Activated naive CD4-positive, alpha-beta T cell treated with anti-CD3 and anti-CD28 coated beads, Interleukin-2, amount 10 ng/mL, durations not matched to agents 7 days and 5 days (primary cell): ENCODE measurements around the gene PSME3.
"Not testable (repeated sequence)": the region's sequence is repeated elsewhere in the genome, so short reads cannot be mapped to it uniquely, and the experiment has no call there.

ENCODE experiments used
- CTCF ChIA-PET: fragments of 350-600 bp; sonication (Branson Sonifier 250); formaldehyde crosslinking; loops from one replicate; lab custom pipeline; 2021; ENCODE audit warnings: antibody characterized with exemption; lab: Charles Lee
- DNase-seq: peaks from one replicate; pipeline ENCODE4 v3.0.0-alpha.2; 2020
- H3K27ac Mint-ChIP-seq: one replicate; pipeline ENCODE4 v1.8.0; 2021; ENCODE audit warnings: mild to moderate bottlenecking, moderate library complexity, mixed read lengths
- H3K27me3 Mint-ChIP-seq: one replicate; pipeline ENCODE4 v1.8.0; 2021; ENCODE audit warnings: mild to moderate bottlenecking, mixed read lengths
- H3K36me3 Mint-ChIP-seq: one replicate; pipeline ENCODE4 v1.8.0; 2021; ENCODE audit warnings: mixed read lengths
- H3K4me1 Mint-ChIP-seq: one replicate; pipeline ENCODE4 v1.8.0; 2021; ENCODE audit warnings: mixed read lengths
- H3K4me3 Mint-ChIP-seq: one replicate; pipeline ENCODE4 v1.8.0; 2021; ENCODE audit warnings: mild to moderate bottlenecking, moderate library complexity, mixed read lengths
- H3K9me3 Mint-ChIP-seq: one replicate; pipeline ENCODE4 v1.8.0; 2021; ENCODE audit warnings: mixed read lengths

PSME3 gene

GRCh38 chr17:42866631-42867575 is 33.7 kb downstream of the PSME3 start:
- CTCF ChIA-PET: no interaction called here
- H3K4me1 Mint-ChIP-seq: no peaks in the 10 kb centered on the region
- H3K27me3 Mint-ChIP-seq: peaks cover 32% of the 10 kb centered on the region
- no peak for DNase-seq
- H3K9me3 Mint-ChIP-seq: peaks cover 3% of the 10 kb centered on the region
- H3K36me3 Mint-ChIP-seq: no peaks in the 10 kb centered on the region
- H3K4me3 Mint-ChIP-seq: no peak overlapping the region
- no peak overlapping the region for H3K27ac Mint-ChIP-seq

- H3K36me3 Mint-ChIP-seq, H3K4me3 Mint-ChIP-seq, H3K4me1 Mint-ChIP-seq, H3K9me3 Mint-ChIP-seq, H3K27ac Mint-ChIP-seq, CTCF ChIA-PET, DNase-seq: not testable (repeated sequence)
- peaks cover 32% of the 10 kb centered on the region for H3K27me3 Mint-ChIP-seq
These were observed 34.6 kb downstream of the PSME3 start for GRCh38 chr17:42867694-42868261.

- Mint-ChIP-seq H3K4me3 (no peak overlapping the region), H3K27me3 (peaks cover 37% of the 10 kb centered on the region), H3K27ac (no peak overlapping the region), H3K4me1 (no peaks in the 10 kb centered on the region), H3K36me3 (no peaks in the 10 kb centered on the region), H3K9me3 (peaks cover 3% of the 10 kb centered on the region)
- CTCF ChIA-PET: no interaction called here
- no peak for DNase-seq
These were observed 35.1 kb downstream of the PSME3 start for GRCh38 chr17:42868338-42868737.

GRCh38 chr17:42871647-42872046 is 38.5 kb downstream of the PSME3 start:
- H3K4me3 Mint-ChIP-seq: no peak overlapping the region
- H3K36me3 Mint-ChIP-seq: no peaks in the 10 kb centered on the region

DNA sequence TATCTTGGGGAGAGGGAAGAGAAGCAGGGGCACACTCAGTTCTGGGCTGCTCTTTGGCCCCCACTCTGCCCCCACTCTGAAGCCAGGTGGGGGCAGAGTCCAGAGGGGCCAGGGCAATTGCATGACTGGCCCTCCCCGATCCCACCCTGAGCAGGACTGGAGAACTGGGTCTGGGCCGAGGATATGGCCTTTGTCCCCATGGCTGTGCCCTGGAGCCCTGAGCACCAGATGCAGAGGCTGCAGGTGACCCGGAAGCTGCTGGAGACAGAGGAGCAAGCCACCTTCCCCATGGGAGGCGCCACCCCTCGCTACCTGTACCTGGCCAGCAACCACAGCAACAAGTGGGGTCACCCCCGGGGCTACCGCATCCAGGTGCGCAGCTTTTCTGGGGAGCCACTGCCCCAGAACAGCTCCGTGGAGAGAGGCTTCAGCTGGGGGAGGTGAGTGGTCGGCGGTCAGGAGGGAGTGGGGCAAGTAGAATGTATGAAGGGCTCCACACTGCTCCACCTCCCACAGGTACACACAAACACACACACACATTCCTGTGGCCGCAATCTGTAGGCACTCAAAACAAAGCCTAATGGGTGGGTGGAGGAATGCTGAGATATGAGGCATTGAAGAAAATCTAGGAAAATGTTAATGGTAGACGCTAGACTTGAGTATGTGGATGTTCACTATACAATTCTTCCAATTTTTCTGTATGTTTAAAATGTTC is 39.2 kb downstream of the PSME3 start:
- Mint-ChIP-seq H3K9me3 (peaks cover 3% of the 10 kb centered on the region), H3K27me3 (peaks cover 21% of the 10 kb centered on the region), H3K4me1 (no peaks in the 10 kb centered on the region), H3K27ac (no peak overlapping the region), H3K4me3 (no peak overlapping the region), H3K36me3 (no peaks in the 10 kb centered on the region)
- CTCF ChIA-PET: interaction anchor here (0.5 kb wide), 1 partner anchor 25 kb away, joined by 3 read pairs; no protein-coding TSS in a partner anchor
- DNase-seq: no peak

More at GRCh38 chr17:42871647-42872046, 38.5 kb downstream of the PSME3 start:
- Mint-ChIP-seq H3K27ac (no peak overlapping the region), H3K27me3 (peaks cover 21% of the 10 kb centered on the region), H3K9me3 (peaks cover 3% of the 10 kb centered on the region), H3K4me1 (no peaks in the 10 kb centered on the region)
- CTCF ChIA-PET: no interaction called here
- DNase-seq: no peak

DNA sequence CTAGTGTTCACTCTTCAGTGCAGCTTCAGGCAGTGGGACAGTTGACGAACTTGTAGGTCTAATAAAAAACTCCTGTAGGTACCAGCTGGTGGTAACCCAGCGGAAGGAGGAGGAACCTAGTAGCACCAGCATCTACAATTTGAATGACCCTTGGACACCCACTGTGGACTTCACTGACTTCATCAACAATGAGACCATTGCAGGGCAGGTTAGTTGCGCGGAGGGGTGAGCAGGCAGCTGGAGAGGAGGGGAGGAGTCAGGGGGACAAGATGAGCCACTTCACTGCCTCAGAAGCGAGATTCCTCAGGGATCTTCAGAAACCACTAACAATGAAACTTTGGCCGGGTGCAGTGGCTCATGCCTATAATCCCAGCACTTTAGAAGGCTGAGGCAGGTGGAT is 40.1 kb downstream of the PSME3 start:
- CTCF ChIA-PET: no interaction called here
- Mint-ChIP-seq H3K27me3 (peaks cover 30% of the 10 kb centered on the region), H3K36me3 (no peaks in the 10 kb centered on the region), H3K4me3 (no peak overlapping the region), H3K27ac (no peak overlapping the region), H3K4me1 (no peaks in the 10 kb centered on the region), H3K9me3 (peaks cover 3% of the 10 kb centered on the region)
- DNase-seq: no peak

GRCh38 chr17:42873932-42874695 is 40.9 kb downstream of the PSME3 start:
- H3K4me3 Mint-ChIP-seq, DNase-seq, H3K27ac Mint-ChIP-seq, CTCF ChIA-PET, H3K4me1 Mint-ChIP-seq, H3K36me3 Mint-ChIP-seq, H3K9me3 Mint-ChIP-seq: not testable (repeated sequence)
- peaks cover 35% of the 10 kb centered on the region for H3K27me3 Mint-ChIP-seq

GRCh38 chr17:42877037-42877436 is 43.8 kb downstream of the PSME3 start:
- Mint-ChIP-seq H3K27me3 (peaks cover 39% of the 10 kb centered on the region), H3K4me3 (no peak overlapping the region), H3K9me3 (no peaks in the 10 kb centered on the region), H3K4me1 (no peaks in the 10 kb centered on the region), H3K36me3 (no peaks in the 10 kb centered on the region), H3K27ac (no peak overlapping the region)
- CTCF ChIA-PET: no interaction called here
- DNase-seq: no peak

GRCh38 chr17:42878123-42878880 is 45.1 kb downstream of the PSME3 start:
- Mint-ChIP-seq H3K4me1 (no peaks in the 10 kb centered on the region), H3K4me3 (no peak overlapping the region), H3K9me3 (no peaks in the 10 kb centered on the region), H3K27me3 (peaks cover 38% of the 10 kb centered on the region), H3K36me3 (no peaks in the 10 kb centered on the region), H3K27ac (no peak overlapping the region)
- DNase-seq: no peak
- CTCF ChIA-PET: no interaction called here

DNA sequence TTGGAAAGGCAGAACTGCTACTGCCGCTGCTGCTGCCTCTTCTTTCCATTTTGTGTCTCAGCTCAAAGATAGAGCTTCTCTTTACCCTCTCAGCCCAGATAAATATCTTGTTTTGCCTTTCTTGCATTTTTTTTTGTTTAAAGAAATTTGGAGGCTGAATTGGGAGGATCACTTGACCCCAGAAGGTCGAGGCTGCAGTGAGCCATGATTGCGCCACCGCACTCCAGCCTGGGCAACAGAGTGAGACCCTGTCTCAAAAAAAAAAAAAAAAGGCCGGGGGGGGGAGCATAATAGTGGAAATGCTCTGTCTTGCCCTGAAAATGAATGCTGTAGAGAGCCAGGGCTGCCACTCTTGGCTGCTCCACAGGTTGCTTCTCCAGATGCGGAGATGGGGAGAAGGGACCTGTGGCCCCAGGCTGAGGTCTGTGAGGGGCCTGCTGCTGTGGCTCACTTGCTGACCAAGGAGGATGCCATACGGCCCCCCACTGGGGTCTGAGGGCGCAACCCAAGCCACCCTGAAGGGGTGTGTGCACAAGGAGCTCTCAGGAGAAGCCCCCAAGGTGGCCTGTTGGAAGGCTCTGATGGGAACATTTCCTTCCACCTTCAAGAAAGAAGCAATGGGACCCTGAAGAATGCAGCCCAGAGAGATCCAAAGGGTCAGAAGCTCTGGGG is 45.9 kb downstream of the PSME3 start:
- no peak for DNase-seq
- no peaks in the 10 kb centered on the region for H3K9me3 Mint-ChIP-seq
- CTCF ChIA-PET: no interaction called here
- H3K4me1 Mint-ChIP-seq: no peaks in the 10 kb centered on the region
- no peaks in the 10 kb centered on the region for H3K36me3 Mint-ChIP-seq
- no peak overlapping the region for H3K4me3 Mint-ChIP-seq
- H3K27ac Mint-ChIP-seq: no peak overlapping the region
- peaks cover 36% of the 10 kb centered on the region for H3K27me3 Mint-ChIP-seq

DNA sequence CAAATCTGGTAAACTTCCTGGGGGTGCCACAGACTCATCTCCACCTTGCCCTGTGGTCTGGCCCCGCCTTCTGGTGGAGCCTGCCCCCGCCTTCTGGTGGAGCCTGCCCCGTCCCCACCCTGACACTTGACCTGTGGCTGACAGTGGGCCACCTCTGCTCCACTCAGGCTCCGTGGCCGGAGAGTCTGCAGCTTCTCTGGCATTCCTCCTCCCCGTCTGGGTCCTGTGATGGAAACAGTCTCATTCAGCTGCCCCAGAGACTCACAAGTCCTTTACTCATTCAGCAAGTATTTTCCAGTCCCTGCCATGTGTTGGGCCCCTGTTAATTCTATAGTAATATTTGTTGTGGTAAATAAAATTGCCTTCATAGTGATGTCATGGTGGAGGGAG is 46.4 kb downstream of the PSME3 start:
- no peaks in the 10 kb centered on the region for H3K9me3 Mint-ChIP-seq
- H3K4me1 Mint-ChIP-seq: no peaks in the 10 kb centered on the region
- peaks cover 40% of the 10 kb centered on the region for H3K27me3 Mint-ChIP-seq
- no peak overlapping the region for H3K4me3 Mint-ChIP-seq
- H3K27ac Mint-ChIP-seq: no peak overlapping the region
- CTCF ChIA-PET: no interaction called here
- DNase-seq: no peak
- no peaks in the 10 kb centered on the region for H3K36me3 Mint-ChIP-seq

DNA sequence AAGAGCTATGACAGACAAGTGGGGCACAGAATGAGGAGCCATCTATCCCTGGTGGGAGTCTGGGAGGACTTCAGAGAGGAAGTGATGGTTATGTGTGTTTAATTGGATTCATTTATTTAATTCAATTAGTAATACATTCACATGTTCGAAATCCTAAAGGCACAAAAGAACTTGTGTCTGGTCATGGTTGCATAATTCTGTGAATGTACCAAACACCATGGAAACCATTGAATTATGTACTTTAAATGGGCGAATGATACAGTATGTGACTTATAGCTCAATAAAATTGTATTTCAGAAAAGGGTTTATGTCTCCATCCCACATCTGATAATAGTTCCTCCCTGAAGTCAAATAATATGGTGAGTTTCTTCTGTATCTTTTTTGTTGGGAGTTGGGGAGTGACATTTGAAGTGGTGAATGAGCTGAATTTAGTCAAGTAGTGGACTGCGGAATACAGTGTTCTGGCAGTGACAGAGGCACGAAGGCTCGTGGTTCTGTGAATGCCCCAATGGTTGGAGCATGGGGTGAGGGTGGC is 47.6 kb downstream of the PSME3 start:
- peaks cover 44% of the 10 kb centered on the region for H3K27me3 Mint-ChIP-seq
- H3K4me3 Mint-ChIP-seq: no peak overlapping the region
- DNase-seq: no peak
- no peak overlapping the region for H3K27ac Mint-ChIP-seq
- no peaks in the 10 kb centered on the region for H3K4me1 Mint-ChIP-seq
- no peaks in the 10 kb centered on the region for H3K36me3 Mint-ChIP-seq
- no peaks in the 10 kb centered on the region for H3K9me3 Mint-ChIP-seq
- CTCF ChIA-PET: no interaction called here

DNA sequence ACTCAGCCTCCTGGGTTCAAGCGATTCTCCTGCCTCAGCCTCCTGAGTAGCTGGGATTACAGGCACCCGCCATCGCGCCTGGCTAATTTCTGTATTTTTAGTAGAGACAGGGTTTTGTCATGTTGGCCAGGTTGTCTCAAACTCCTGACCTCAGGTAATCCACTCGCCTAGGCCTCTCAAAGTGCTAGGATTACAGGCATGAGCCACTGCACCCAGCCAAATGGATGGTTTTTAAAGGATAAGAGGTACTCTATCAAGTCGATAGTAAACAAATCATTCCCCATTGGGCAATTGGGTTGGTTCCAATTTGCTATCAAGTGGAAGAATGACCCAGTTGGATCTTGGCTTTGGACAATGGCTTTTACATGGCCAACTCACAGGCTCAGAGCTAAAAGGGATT is 48.5 kb downstream of the PSME3 start:
- H3K9me3 Mint-ChIP-seq, H3K36me3 Mint-ChIP-seq, DNase-seq, H3K4me3 Mint-ChIP-seq, H3K4me1 Mint-ChIP-seq, H3K27ac Mint-ChIP-seq, CTCF ChIA-PET: not testable (repeated sequence)
- H3K27me3 Mint-ChIP-seq: peaks cover 46% of the 10 kb centered on the region
